ENCODE results near the gene SPIN1.

GRCh38 chr9:88502552-88503034, 114.3 kb downstream of the SPIN1 start:
- TF ChIP-seq CTCF (tag by site-specific recombination; IDR thresholded peaks at IDR 0.05) (no peak), MEIS1 (CRISPR knock-in tag; IDR thresholded peaks at IDR 0.05; ENCODE audit: borderline replicate concordance) (no peak), ZNF292 (tag by site-specific recombination; IDR thresholded peaks at IDR 0.05; ENCODE audit: borderline replicate concordance, low read depth) (no peak), SETDB1 (IDR thresholded peaks at IDR 0.05; ENCODE audit: insufficient read length, low read length) (no peak), KLF16 (tag by site-specific recombination; IDR thresholded peaks at IDR 0.05) (no peak), ZNF529 (tag by site-specific recombination; IDR thresholded peaks at IDR 0.05; ENCODE audit: insufficient replicate concordance) (no peak), PBX3 (CRISPR knock-in tag; IDR thresholded peaks at IDR 0.05) (no peak), HOXA7 (CRISPR knock-in tag; IDR thresholded peaks at IDR 0.05; ENCODE audit: borderline replicate concordance) (no peak), ZNF223 (tag by site-specific recombination; IDR thresholded peaks at IDR 0.05) (no peak)
